Neutrophil (primary cell): ENCODE results near the gene CYP2W1.

ENCODE experiments used
- H3K27ac ChIP-seq: fragments of 200-600 bp; sonication (generic); 2 replicates; pipeline ENCODE4 v1.5.1; 2016; ENCODE audit warnings: mild to moderate bottlenecking, moderate library complexity
- H3K27me3 ChIP-seq: fragments of 200-600 bp; sonication (generic); 2 replicates; pipeline ENCODE4 v1.6.0; 2016; ENCODE audit warnings: mild to moderate bottlenecking
- H3K36me3 ChIP-seq: fragments of 200-600 bp; sonication (generic); 2 replicates; pipeline ENCODE4 v1.5.1; 2017
- H3K4me1 ChIP-seq, 2 experiments: fragments of 200-600 bp in 1 of 2; sonication (generic) in 1 of 2; 1 replicate in 1 of 2; 2 replicates in 1 of 2; pipeline versions ENCODE4 v1.5.1 to v1.6.1; 2013 to 2016; ENCODE audit warnings: low read depth in 1 of 2, low read length in 1 of 2, mild to moderate bottlenecking in 1 of 2, moderate library complexity in 1 of 2; ENCODE audit not compliant: control insufficient read depth in 1 of 2, insufficient read depth in 1 of 2
- H3K4me3 ChIP-seq, 2 experiments: fragments of 200-600 bp in 1 of 2; sonication (generic) in 1 of 2; 1 replicate in 1 of 2; 2 replicates in 1 of 2; pipeline ENCODE4 v1.5.1; 2013 to 2016; ENCODE audit warnings: low read depth in 1 of 2, low read length in 1 of 2, mild to moderate bottlenecking in 1 of 2, moderate library complexity in 1 of 2
- H3K9me3 ChIP-seq: fragments of 200-600 bp; sonication (generic); 2 replicates; pipeline ENCODE4 v1.5.1; 2016
- TF ChIP-seq, protein P1 (sequence below): fragments of 200-600 bp; sonication (generic); IDR thresholded peaks from 2 replicates; pipeline ENCODE4 v1.5.1; 2016; ENCODE audit warnings: antibody characterized with exemption

CYP2W1 gene

DNA sequence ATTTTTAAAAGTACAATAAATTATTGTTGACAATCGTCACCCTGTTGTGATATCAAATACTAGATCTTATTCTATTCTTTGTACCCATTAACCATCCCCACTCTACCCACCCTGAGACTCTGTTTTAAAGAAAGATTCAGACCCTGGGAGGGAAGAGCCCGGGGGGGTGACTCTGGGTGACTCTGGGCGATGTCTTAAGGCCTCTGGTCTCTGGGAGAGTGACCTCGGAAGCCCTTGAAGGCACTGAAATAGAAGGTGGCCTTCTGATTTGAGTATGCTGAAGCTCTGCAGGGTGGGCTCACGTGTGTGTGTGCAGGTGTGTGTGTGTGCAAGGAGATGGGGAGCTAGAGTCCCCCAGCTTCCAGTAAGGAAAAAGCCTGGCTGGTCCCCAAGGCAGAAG lies 38.2 kb upstream of the CYP2W1 start:
- TF ChIP-seq, protein P1, sequence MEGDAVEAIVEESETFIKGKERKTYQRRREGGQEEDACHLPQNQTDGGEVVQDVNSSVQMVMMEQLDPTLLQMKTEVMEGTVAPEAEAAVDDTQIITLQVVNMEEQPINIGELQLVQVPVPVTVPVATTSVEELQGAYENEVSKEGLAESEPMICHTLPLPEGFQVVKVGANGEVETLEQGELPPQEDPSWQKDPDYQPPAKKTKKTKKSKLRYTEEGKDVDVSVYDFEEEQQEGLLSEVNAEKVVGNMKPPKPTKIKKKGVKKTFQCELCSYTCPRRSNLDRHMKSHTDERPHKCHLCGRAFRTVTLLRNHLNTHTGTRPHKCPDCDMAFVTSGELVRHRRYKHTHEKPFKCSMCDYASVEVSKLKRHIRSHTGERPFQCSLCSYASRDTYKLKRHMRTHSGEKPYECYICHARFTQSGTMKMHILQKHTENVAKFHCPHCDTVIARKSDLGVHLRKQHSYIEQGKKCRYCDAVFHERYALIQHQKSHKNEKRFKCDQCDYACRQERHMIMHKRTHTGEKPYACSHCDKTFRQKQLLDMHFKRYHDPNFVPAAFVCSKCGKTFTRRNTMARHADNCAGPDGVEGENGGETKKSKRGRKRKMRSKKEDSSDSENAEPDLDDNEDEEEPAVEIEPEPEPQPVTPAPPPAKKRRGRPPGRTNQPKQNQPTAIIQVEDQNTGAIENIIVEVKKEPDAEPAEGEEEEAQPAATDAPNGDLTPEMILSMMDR = no peak
- Histone ChIP-seq H3K4me1 (peaks cover 10% of the 10 kb centered on the region in 2 experiments), H3K4me3 (no peak overlapping the region), H3K27me3 (no peaks in the 10 kb centered on the region), H3K36me3 (peaks cover 28% of the 10 kb centered on the region), H3K27ac (no peak overlapping the region), H3K9me3 (no peaks in the 10 kb centered on the region)

GRCh38 chr7:945147-945555 lies 37.8 kb upstream of the CYP2W1 start:
- TF ChIP-seq, protein P1 = no peak
- H3K36me3 ChIP-seq = peaks cover 32% of the 10 kb centered on the region
- H3K4me3 ChIP-seq = no peak overlapping the region
- H3K27me3 ChIP-seq = no peaks in the 10 kb centered on the region
- peaks cover 14% of the 10 kb centered on the region in 2 experiments for H3K4me1 ChIP-seq
- H3K27ac ChIP-seq = no peak overlapping the region
- no peaks in the 10 kb centered on the region for H3K9me3 ChIP-seq

DNA sequence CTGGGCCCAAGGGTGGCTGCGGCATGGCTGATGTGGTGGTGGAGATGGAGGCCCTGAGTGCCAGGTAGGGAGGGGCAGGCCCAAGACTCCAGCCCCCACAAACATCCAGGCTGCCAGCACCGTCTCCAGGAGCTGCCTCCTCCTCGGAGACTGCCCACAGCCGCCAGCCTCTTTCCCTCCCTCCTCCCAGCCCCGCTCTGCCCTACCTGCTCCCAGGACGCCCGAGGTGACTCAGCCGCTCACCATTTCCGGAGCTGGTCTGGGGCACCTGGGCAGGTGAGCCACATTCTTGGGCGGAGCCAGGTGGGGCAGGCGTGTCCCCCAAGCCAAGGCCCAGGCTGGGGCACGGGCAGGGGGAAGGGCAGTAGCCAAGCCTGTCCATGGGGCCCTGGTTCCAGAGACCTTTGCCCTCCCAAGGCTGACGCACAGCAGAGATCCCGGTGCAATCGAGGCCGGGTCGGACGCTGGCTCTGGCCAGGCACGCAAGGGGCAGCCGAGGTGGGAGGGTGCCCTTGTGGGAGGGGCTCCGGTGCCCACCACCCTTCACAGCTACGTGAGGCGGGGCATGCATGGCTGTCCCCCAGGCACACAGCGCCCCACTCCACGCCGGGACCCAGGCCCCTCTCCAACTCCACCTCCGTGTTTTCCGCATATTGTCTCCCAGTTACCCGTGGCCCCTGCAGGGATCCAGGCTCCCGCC lies 37.3 kb upstream of the CYP2W1 start:
- Histone ChIP-seq H3K36me3 (peaks cover 32% of the 10 kb centered on the region), H3K27me3 (no peaks in the 10 kb centered on the region), H3K4me1 (peaks cover 15 to 17% of the 10 kb centered on the region in 2 experiments), H3K4me3 (no peak overlapping the region), H3K9me3 (no peaks in the 10 kb centered on the region), H3K27ac (no peak overlapping the region)
- TF ChIP-seq, protein P1 = no peak

DNA sequence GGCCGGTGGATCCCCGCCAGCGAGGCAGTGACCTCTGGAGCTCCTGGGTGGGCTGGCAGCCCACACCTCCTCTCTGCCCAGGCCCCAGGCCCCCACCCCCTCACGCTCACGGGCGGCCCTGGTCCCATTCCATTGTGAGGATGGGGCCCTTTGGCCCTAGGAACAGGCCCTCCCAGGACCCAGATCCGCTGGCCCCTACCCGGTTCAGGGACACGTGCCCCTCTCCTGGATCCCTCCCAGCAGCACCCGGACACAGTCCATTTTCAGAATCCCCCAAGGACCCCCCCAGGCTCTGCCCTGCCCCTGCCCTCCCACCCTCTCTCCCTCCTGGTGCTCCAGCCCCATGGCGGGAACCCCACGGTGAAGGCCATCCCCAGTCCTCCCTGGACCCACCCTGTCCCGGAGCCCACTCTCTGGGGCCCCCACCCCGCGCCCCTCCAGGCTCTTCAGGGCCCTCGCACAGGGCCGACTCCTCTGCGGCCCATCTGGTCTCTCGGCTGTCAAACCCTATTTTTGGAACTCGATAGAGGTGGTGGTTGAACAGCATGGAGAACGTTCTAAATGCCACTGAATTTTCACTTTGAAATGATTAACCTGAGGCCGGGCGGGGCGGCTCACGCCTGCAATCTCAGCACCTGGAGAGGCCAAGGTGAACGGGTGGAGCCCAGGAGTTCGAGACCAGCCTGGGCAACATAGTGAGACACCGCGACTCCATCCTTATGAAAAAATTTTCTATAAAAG lies 36.6 kb upstream of the CYP2W1 start:
- Histone ChIP-seq H3K9me3 (no peaks in the 10 kb centered on the region), H3K36me3 (peaks cover 32% of the 10 kb centered on the region), H3K27ac (no peak overlapping the region), H3K4me1 (peaks cover 15 to 17% of the 10 kb centered on the region in 2 experiments), H3K27me3 (no peaks in the 10 kb centered on the region), H3K4me3 (no peak overlapping the region)
- TF ChIP-seq, protein P1 = no peak

- TF ChIP-seq, protein P1 = no peak
- H3K27ac ChIP-seq = no peak overlapping the region
- H3K36me3 ChIP-seq = peaks cover 38% of the 10 kb centered on the region
- H3K4me3 ChIP-seq = no peak overlapping the region
- no peaks in the 10 kb centered on the region for H3K27me3 ChIP-seq
- peaks cover 22 to 23% of the 10 kb centered on the region in 2 experiments for H3K4me1 ChIP-seq
- H3K9me3 ChIP-seq = no peaks in the 10 kb centered on the region
Observed at GRCh38 chr7:947391-948210, 35.4 kb upstream of the CYP2W1 start.
